GM12878 (cell line): ENCODE data around the gene FBXL12. TPM values are rescaled to one million over a fixed set of nuclear protein-coding genes. Genes with fewer than 3 reads are reported as not detected.

Experiments
- ATAC-seq: fragments of 200-7000 bp; cut with Tn5 transposase; 3 replicates; pipeline ENCODE4 v1.9.1; 2020; ENCODE audit warnings: mild to moderate bottlenecking, moderate library complexity
- BruUV-seq: library from RNA; stranded (reverse); fragments of 400-500 nt; replicated peaks from 2 replicates; lab custom pipeline; 2021; lab: Mats Ljungman, UMichigan
- CTCF ChIA-PET: fragments of 300-600 bp; sonication (Branson Sonifier 250); formaldehyde crosslinking; extraction: SDS; loops from one replicate; lab custom pipeline; 2021; ENCODE audit warnings: inconsistent platforms; lab: Yijun Ruan, JAX
- POLR2A ChIA-PET: fragments of 350-600 bp; formaldehyde crosslinking; extraction: SDS; loops from one replicate; lab custom pipeline; 2021; ENCODE audit warnings: inconsistent platforms; lab: Charles Lee
- RAD21 ChIA-PET: fragments of 300-600 bp; sonication (Branson Sonifier 250); formaldehyde crosslinking; loops from one replicate; lab custom pipeline; 2023; ENCODE audit warnings: antibody characterized with exemption; ENCODE audit not compliant: unreplicated experiment; lab: Charles Lee
- SMC1A ChIA-PET: fragments of 300-600 bp; sonication (Branson Sonifier 250); formaldehyde crosslinking; loops from one replicate; lab custom pipeline; 2023; ENCODE audit not compliant: unreplicated experiment, uncharacterized antibody; lab: Charles Lee
- DNase-seq: peaks from one replicate; pipeline ENCODE4 v3.0.0-alpha.2; 2011; ENCODE audit warnings: low read depth, low spot score
- FAIRE-seq: peaks from 3 replicates; lab custom pipeline; 2011; peaks lifted over from hg19 to GRCh38; lab: Jason Lieb, UNC
- H2AFZ ChIP-seq: 2 replicates; pipeline ENCODE4 v1.6.0; 2011; ENCODE audit warnings: low read depth, low read length, control low read depth; ENCODE audit not compliant: control insufficient read depth
- H3K27ac ChIP-seq: 2 replicates; pipeline ENCODE4 v1.5.1; 2011; ENCODE audit warnings: control low read depth; ENCODE audit not compliant: control insufficient read depth, insufficient read depth
- H3K27me3 ChIP-seq, 2 experiments: replicated peaks in 1 of 2; 2 replicates each; pipeline versions ENCODE4 v1.6.0 to v1.6.1; 2011; ENCODE audit warnings: low read length in 1 of 2; ENCODE audit not compliant: control insufficient read depth in 2 of 2, insufficient read depth in 2 of 2
- H3K36me3 ChIP-seq, 2 experiments: 2 replicates each; pipeline ENCODE4 v1.5.1; 2011; ENCODE audit warnings: low read length in 1 of 2; ENCODE audit not compliant: control insufficient read depth in 2 of 2, insufficient read depth in 2 of 2
- H3K4me1 ChIP-seq: 2 replicates; pipeline ENCODE4 v1.6.1; 2011; ENCODE audit warnings: mild to moderate bottlenecking, low read length, moderate library complexity, mixed read lengths; ENCODE audit not compliant: control insufficient read depth, insufficient read depth
- H3K4me2 ChIP-seq: 2 replicates; pipeline ENCODE4 v1.6.0; 2011; ENCODE audit warnings: control low read depth; ENCODE audit not compliant: control insufficient read depth, insufficient read depth
- H3K4me3 ChIP-seq: fragments of 200-600 bp; sonication (generic); 2 replicates; pipeline ENCODE4 v1.5.1; 2016
- H3K79me2 ChIP-seq: 2 replicates; pipeline ENCODE4 v1.6.0; 2011; ENCODE audit warnings: low read length; ENCODE audit not compliant: control insufficient read depth, insufficient read depth
- H3K9ac ChIP-seq: 2 replicates; pipeline ENCODE4 v1.8.0; 2011; ENCODE audit warnings: low read length, control low read depth, mixed read lengths; ENCODE audit not compliant: control insufficient read depth, insufficient read depth
- H3K9me3 ChIP-seq: replicated peaks from 3 replicates; pipeline ENCODE4 v1.5.1; 2011; ENCODE audit warnings: mild to moderate bottlenecking, low read length; ENCODE audit not compliant: control insufficient read depth, insufficient read depth
- H4K20me1 ChIP-seq: 2 replicates; pipeline ENCODE4 v1.6.0; 2011; ENCODE audit not compliant: control insufficient read depth, insufficient read depth
- BCL11A ChIP-seq: IDR thresholded peaks from 2 replicates; pipeline ENCODE4 v1.6.1; 2011; ENCODE audit warnings: low read depth, low read length
- CHD4 ChIP-seq: fragments of 200-600 bp; sonication (generic); IDR thresholded peaks from 2 replicates; pipeline ENCODE4 v1.6.1; 2016; ENCODE audit warnings: mild to moderate bottlenecking
- GATAD2B ChIP-seq: fragments of 450-650 bp; conservative IDR thresholded peaks from 2 replicates; pipeline ENCODE4 v1.6.1; 2017; ENCODE audit warnings: low read depth, mild to moderate bottlenecking, moderate library complexity
- LARP7 ChIP-seq: fragments of 450-650 bp; IDR thresholded peaks from 2 replicates; pipeline ENCODE4 v1.6.1; 2017; ENCODE audit warnings: mild to moderate bottlenecking
- MTA2 ChIP-seq: fragments of 450-650 bp; IDR thresholded peaks from 2 replicates; pipeline ENCODE4 v1.6.1; 2016; ENCODE audit warnings: low read depth, mild to moderate bottlenecking, moderate library complexity
- NFYB ChIP-seq: IDR thresholded peaks from 2 replicates; pipeline ENCODE4 v1.6.1; 2011; ENCODE audit warnings: low read depth, mild to moderate bottlenecking, low read length, improper control_type of control experiment, moderate library complexity; ENCODE audit not compliant: insufficient read depth
- PKNOX1 ChIP-seq: fragments of 450-650 bp; IDR thresholded peaks from 2 replicates; pipeline ENCODE4 v1.6.1; 2016; ENCODE audit warnings: mild to moderate bottlenecking
- RELB ChIP-seq: fragments of 450-650 bp; IDR thresholded peaks from 2 replicates; pipeline ENCODE4 v1.6.1; 2017; ENCODE audit warnings: low read depth, mild to moderate bottlenecking, moderate library complexity
- REST ChIP-seq: IDR thresholded peaks from 2 replicates; pipeline ENCODE4 v1.6.1; 2012; ENCODE audit warnings: mild to moderate bottlenecking, low read depth, low read length
- SREBF1 ChIP-seq: IDR thresholded peaks from 2 replicates; pipeline ENCODE4 v1.6.1; 2012; ENCODE audit warnings: mild to moderate bottlenecking, low read length
- TBL1XR1 ChIP-seq: IDR thresholded peaks from 2 replicates; pipeline ENCODE4 v1.6.1; 2012; ENCODE audit warnings: low read depth, low read length, improper control_type of control experiment
- whole genome bisulfite sequencing: methylation state at CpG from one replicate; pipeline ENCODE4 v1.1.6; 2016; ENCODE audit warnings: low lambda C conversion rate; ENCODE audit not compliant: insufficient replicate concordance, insufficient coverage; ENCODE audit errors: missing lambda C conversion rate; 5-methylcytosine and 5-hydroxymethylcytosine counted together
- in situ Hi-C: fragments of 300-500 bp; cut with MboI; formaldehyde crosslinking; loops from 9 replicates; pipeline ENCODE4 v1.14.3; 2018; ENCODE audit warnings: mixed read lengths
- intact Hi-C: fragments of 100-400 bp; cut with micrococcal nuclease; formaldehyde crosslinking; loops from one replicate; pipeline ENCODE4 v1.14.2; 2022; ENCODE audit not compliant: unreplicated experiment
- polyA plus RNA-seq, 11 experiments: library from polyadenylated mRNA; depleted of rRNA in 4 of 11; unstranded in 6 of 11; stranded (reverse) in 5 of 11; fragments of >200 nt; fragmentation: Nextera tagmentation in 4 of 11; fragmentation: Illumina TruSeq in 1 of 11; extraction: Ambion mirVana in 4 of 11; extraction: Trizol in 1 of 11; gene quantifications; 1 replicate in 1 of 11; 2 replicates in 10 of 11; pipeline versions ENCODE4 v1.2.1 to v1.2.3, GENCODE V29; 2011 to 2016; ENCODE audit warnings: inconsistent platforms in 2 of 11, missing spikeins in 2 of 11, low read depth in 1 of 11
- total RNA-seq, 4 experiments: library from RNA; depleted of rRNA in 3 of 4; stranded (reverse); fragments of >200 nt in 3 of 4; fragmentation: Illumina TruSeq in 1 of 4; extraction: Trizol in 1 of 4; gene quantifications; 2 replicates each; pipeline versions ENCODE4 v1.2.1 to v1.2.3, GENCODE V29; 2013 to 2021

The FBXL12 gene
- total and polyA plus RNA-seq, 10 of the 15 experiments (the other 5 are each of a cell fraction or from before 2014, with no cell fraction given): 1.4 to 40.0 (median 23.2) TPM

- H2AFZ ChIP-seq: no peak overlapping the region
- CTCF ChIA-PET: interaction anchor here (1.7 kb wide), 1 partner anchor 176 kb away, joined by 5 read pairs; no protein-coding TSS in a partner anchor
- H3K4me3 ChIP-seq: no peak overlapping the region
- POLR2A ChIA-PET: no interaction called here
- no peak for ATAC-seq
- TF ChIP-seq RELB (no peak), SREBF1 (no peak), CHD4 (no peak)
- SMC1A ChIA-PET: no interaction called here
- RAD21 ChIA-PET: interaction anchor here (0.6 to 0.7 kb wide), 2 partner anchors 74 to 176 kb away, joined by 3 read pairs; no protein-coding TSS in a partner anchor
- DNase-seq: no peak
- H3K27ac ChIP-seq: no peak overlapping the region
- peaks cover 0 to 4% of the 10 kb centered on the region in 2 experiments; a peak in 1 of 4 replicates for H3K36me3 ChIP-seq
- H3K4me2 ChIP-seq: no peak overlapping the region
- BruUV-seq: no TSS peak
- in situ Hi-C loops: no loop called here
- no peak overlapping the region for H3K9ac ChIP-seq
- H4K20me1 ChIP-seq: no peaks in the 10 kb centered on the region
- WGBS: 95% methylated on average over 9 of the region's 10 CpGs
- no peaks in the 10 kb centered on the region for H3K79me2 ChIP-seq
- H3K4me1 ChIP-seq: no peaks in the 10 kb centered on the region
- intact Hi-C loops: no loop called here
- H3K9me3 ChIP-seq: no peaks in the 10 kb centered on the region
- no peaks in the 10 kb centered on the region for H3K27me3 ChIP-seq
- no peak for FAIRE-seq
Measured at GRCh38 chr19:9801976-9802375, 16.9 kb downstream of the FBXL12 start.

- Histone ChIP-seq H3K79me2 (no peaks in the 10 kb centered on the region), H4K20me1 (no peaks in the 10 kb centered on the region), H2AFZ (no peak overlapping the region), H3K4me3 (no peak overlapping the region), H3K9ac (no peak overlapping the region), H3K4me2 (no peak overlapping the region), H3K4me1 (no peaks in the 10 kb centered on the region), H3K9me3 (no peaks in the 10 kb centered on the region), H3K27ac (no peak overlapping the region), H3K36me3 (no peaks in the 10 kb centered on the region), H3K27me3 (no peaks in the 10 kb centered on the region)
- ATAC-seq (no peak), DNase-seq (no peak), FAIRE-seq (no peak)
- in situ Hi-C loops (loop anchor here (5.0 to 10.0 kb wide), 4 partner anchors 212 to 662 kb away; partner anchors contain the start of gene ZNF559), intact Hi-C loops (loop anchor here (10.0 kb wide), 1 partner anchor 1144 kb away; no protein-coding TSS in a partner anchor)
- POLR2A ChIA-PET: interaction anchor here (0.6 kb wide), 1 partner anchor 609 kb away, joined by 6 read pairs; no protein-coding TSS in a partner anchor
- BruUV-seq: no TSS peak
- SMC1A ChIA-PET: interaction anchor here (0.7 kb wide), 1 partner anchor 488 kb away, joined by 3 read pairs; no protein-coding TSS in a partner anchor
- RAD21 ChIA-PET: interaction anchor here (1.0 to 1.1 kb wide), 2 partner anchors 174 to 177 kb away, joined by 3 read pairs; no protein-coding TSS in a partner anchor
- CTCF ChIA-PET: interaction anchor here (0.8 to 1.6 kb wide), 6 partner anchors 11 to 594 kb away, joined by 3 to 13 read pairs (median 6); no protein-coding TSS in a partner anchor
- no peak for TF ChIP-seq REST
- no peak for TF ChIP-seq BCL11A
- TF ChIP-seq TBL1XR1: no peak
- no peak for TF ChIP-seq LARP7
- TF ChIP-seq PKNOX1: no peak
- TF ChIP-seq NFYB: no peak
- no peak for TF ChIP-seq MTA2
- no peak for TF ChIP-seq GATAD2B
Measured at GRCh38 chr19:9799162-9799561, 19.7 kb downstream of the FBXL12 start.
